A204.1 (cell line): ENCODE measurements around the gene PCK1.
"Not testable (repeated sequence)": the region's sequence is repeated elsewhere in the genome, so short reads cannot be mapped to it uniquely, and the experiment has no call there.

ENCODE experiments used
- FAIRE-seq: peaks from 2 replicates; lab custom pipeline; 2012; peaks lifted over from hg19 to GRCh38; lab: Jason Lieb, UNC

Gene PCK1

GRCh38 chr20:57560554-57561355 lies at the start of gene PCK1:
Gene PCK1 (plus strand): TSS chr20:57561110. CDS start chr20:57561412, 302 bp downstream.
- no peak for FAIRE-seq

- FAIRE-seq = not testable (repeated sequence)
Measured at GRCh38 chr20:57511709-57512108, 49.2 kb upstream of the PCK1 start.

GRCh38 chr20:57512432-57512831 lies 48.5 kb upstream of the PCK1 start:
- FAIRE-seq = no peak

DNA sequence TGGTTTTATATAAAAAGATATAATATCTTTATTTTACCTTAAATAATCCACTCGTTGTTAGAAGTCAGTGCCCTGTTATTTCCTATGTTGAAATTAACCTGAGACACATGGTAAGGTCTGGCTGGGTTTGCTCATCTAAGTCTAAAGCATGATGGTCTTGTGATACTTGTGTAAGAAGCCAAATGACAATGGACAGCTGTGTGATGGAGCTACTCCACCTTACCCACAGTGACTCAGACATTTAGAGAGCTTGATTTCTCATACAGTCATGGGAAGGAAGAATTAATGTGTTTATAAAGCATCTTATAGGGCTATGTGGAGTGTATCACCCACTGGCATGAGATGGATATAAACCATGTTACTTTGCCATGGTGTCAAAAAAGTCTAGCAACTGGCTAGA lies 47.7 kb upstream of the PCK1 start:
- no peak for FAIRE-seq

DNA sequence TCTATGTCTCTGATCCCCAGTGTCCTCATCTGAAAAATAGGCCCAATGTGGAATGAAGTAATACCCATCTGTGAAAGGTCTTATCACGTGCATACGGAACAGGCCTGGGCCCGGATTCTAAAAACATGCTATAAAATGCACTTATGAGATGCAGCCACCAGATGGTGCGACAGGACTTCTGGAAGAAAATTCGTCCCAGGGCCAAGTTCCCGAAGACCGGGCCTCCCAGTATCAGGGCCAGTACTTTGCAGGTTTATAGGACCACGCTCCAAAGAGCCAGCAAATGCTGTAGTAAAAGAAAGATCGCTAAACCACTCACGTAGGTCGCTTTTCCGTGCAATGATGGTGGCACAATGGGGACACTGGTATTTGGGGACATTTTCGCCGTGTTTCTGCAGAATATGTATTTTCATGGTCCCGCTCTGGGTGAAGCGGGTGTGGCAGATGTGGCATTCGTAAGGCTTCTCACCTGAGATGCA lies 46.6 kb upstream of the PCK1 start:
- FAIRE-seq = peak; percentile 52

DNA sequence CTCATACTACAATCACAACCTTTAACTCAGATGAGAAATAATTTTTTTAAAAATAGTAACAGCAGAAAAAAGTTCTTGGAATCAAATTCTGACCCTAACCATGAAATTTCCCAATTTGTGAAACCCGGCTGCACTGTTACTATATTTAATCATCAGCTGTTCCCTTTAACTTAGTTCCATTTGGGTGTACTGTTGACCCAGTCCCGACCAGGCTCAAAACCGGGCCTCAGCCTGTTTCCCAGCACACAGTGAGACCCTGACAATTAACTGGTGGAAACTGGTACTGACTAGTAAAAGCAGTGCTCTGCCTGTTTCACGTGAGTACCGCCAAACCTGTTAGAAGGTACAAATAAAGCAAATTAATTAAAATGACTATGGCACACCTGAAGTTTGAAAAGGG lies 43.0 kb upstream of the PCK1 start:
- no peak for FAIRE-seq

- no peak for FAIRE-seq
Measured at GRCh38 chr20:57522380-57523140, 38.4 kb upstream of the PCK1 start.

- no peak for FAIRE-seq
Measured at GRCh38 chr20:57523782-57524181, 37.1 kb upstream of the PCK1 start.

GRCh38 chr20:57524511-57525176 lies 36.3 kb upstream of the PCK1 start, which contains the start of gene CTCFL:
Gene CTCFL (minus strand): TSS chr20:57525140. CDS start chr20:57524205, 935 bp downstream.
- FAIRE-seq = no peak

GRCh38 chr20:57525328-57526086 lies 35.4 kb upstream of the PCK1 start:
- FAIRE-seq = no peak

DNA sequence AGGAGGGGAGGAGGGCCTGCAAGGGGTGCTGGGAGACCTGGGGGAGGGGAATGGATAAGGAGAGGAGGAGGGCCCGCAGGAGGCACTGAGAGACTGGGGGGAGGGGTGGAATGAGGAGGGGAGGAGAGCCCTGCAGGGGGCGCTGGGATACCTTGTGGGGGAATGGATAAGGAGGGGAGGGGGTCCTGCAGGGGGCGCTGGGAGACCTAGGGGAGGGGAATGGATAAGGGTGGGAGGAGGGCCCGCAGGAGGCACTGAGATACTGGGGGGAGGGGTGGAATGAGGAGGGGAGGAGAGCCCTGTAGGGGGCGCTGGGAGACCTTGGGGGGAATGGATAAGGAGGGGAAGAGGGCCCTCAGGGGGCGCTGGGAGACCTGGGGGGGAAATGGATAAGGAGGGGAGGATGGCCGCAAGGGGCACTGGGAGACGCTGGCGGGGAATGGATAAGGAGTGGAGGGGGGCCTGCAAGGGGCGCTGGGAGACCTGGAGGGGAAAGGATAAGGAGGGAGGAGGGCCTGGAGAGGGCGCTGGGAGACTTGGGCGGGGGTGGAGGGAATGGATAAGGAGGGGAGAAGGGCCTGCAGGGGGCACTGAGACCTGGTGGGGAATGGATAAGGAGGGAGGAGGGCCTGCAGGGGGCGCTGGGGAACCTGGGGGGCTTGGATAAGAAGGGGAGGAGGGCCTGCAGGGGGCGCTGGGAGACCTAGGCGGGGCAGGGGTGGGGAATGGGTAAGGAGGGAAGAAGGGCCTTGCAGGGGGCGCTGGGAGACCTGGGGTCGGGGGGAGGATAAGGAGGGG lies 34.6 kb upstream of the PCK1 start:
- FAIRE-seq = no peak

- FAIRE-seq = no peak
Measured at GRCh38 chr20:57526885-57527460, 33.9 kb upstream of the PCK1 start.

GRCh38 chr20:57527728-57528127 lies 33.2 kb upstream of the PCK1 start:
- FAIRE-seq = no peak

DNA sequence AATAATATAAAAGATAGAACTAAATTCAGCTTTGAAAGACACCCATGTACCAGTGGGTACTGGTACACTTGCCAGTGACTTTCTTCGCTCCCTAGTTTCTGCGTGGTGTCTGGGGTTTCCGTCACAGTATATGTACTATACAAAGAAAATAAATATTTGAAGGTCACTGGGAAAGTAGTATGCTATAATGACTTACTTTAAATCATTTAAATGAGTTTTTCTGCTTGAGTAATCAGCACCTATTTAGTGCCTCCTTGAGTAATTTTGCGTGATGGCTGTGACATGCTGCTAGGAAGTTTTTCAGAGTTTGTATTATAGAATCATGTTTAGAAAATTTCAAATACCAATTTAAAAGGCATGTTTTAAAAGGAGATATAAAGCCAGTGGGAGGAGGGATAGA lies 32.8 kb upstream of the PCK1 start:
- FAIRE-seq = no peak

GRCh38 chr20:57529160-57529585 lies 31.7 kb upstream of the PCK1 start:
- FAIRE-seq = no peak

DNA sequence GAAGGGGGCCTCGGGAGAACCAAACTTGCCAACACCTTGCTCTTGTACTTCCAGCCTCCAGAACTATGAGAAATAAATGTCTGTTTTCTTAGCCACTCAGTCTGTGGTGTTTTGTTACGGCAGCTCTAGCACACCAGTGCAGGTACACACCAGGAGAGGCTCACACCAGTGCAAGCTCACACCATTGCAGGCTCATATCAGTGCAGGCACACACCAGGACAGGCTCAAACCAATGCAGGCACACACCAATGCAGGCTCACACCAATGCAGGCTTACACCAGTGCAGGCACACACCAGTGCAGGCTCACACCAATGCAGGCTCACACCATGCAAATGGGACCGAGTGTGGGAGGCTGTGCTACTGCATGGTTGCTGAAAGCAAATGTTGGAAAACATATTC lies 31.1 kb upstream of the PCK1 start:
- no peak for FAIRE-seq

DNA sequence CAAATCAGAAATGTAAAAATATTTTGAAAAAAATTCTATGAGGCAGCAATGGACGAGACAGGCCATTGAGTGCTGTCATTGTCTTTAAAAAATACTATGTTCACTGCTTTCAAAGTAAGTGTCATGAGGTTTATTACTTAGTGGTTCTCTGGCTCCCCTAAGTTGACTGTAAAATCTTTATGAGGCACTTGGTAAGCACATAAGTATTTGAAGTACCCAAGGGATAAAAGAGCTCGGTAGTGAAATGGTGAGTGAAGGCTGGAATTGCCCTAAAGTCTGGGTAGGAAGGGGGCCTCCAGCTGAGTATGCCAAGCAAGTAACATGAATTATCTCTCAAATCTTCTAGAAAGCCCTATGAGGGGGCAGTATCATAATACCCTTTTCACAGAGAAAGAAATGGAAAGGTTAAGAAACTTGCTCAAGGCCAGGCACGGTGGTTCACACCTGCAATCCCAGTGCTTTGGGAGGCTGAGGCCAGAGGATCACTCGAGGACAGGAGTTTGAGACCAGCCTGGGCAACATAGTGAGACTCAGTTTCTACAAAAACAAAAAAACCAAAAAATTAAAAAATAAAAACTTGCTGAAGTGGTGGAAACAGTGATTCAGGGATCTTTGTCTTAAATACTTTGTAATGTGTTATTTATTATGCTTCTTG lies 30.5 kb upstream of the PCK1 start:
- FAIRE-seq = no peak

DNA sequence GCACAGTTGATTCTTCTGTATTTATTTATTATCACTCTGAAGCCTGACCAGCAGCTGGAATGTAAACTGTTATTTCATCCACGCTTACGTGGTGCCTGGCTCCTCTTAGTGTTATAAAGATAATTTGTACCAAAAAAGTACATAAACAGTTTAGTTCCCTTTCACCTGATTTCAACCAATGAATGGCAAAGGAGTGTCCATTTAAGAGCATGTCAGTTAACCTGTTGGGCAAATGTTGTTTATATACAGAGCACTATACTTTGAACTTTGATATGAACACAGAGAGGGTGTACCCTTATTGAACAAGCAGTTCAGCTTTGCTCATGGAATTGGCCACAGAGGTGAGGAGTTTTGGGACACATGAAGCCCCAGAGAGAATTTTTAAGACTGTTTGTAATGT lies 28.8 kb upstream of the PCK1 start:
- FAIRE-seq = no peak

DNA sequence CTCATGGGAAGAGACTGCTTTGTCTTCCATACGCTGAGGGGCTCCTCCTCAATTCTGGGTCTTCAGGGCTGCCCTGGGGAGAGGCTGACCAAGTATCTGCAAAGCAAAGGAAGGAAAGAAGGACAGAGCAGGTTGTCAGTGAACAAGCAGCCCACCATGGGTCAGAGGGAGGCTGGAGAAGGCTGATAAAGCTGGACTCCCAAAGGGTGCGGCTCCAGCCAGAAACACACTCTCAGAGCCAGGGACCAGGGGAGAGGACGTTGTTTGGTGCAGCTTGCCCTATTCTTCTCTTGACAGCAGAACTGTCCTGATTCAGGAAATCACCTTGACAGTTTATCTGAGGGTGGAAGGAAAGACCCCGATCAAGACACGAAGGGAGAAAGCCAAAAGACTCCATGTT lies 25.6 kb upstream of the PCK1 start:
- FAIRE-seq = no peak

DNA sequence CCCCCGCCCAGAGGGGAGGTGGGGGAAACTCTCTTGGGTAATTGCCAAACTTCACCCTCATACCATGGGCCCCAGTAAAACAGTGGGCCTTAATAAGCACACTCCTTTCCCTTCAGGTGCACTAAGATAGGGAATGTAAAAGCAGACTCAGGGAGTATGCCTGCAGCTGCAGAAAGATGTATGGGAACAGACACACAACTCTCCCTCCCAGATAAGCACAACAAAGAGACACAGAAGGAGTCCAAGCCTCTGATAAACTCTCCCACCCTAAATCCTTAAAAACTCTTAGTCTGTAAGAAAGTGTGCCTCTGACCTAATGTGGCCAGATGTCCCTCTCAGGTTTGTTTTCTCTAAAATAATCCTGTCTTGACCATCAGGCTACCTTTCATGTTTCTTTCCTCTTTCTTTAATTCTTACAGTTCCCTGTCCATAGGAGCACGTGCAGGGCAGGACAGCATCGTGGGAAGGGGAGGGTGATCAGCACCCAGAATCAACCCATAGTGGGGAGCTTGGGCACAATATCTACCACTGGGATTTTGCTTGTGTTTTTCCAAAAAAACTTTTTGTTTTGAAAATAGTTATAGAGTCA lies 24.7 kb upstream of the PCK1 start:
- FAIRE-seq = no peak
